GM18505 (cell line): ENCODE data around the gene GGA2.
"Not testable (repeated sequence)": the region's sequence is repeated elsewhere in the genome, so short reads cannot be mapped to it uniquely, and the experiment has no call there.

Experiments used
- ATAC-seq: cut with Tn5 transposase; IDR thresholded peaks from one replicate; pipeline ENCODE4 v1.9.1; 2021; ENCODE audit not compliant: unreplicated experiment
- POLR2A ChIP-seq: IDR thresholded peaks from 4 replicates; pipeline ENCODE4 v1.6.1; 2011; ENCODE audit warnings: borderline replicate concordance; ENCODE audit not compliant: insufficient read depth, insufficient read length; ENCODE audit errors: extremely low read depth

The GGA2 gene, protein sequence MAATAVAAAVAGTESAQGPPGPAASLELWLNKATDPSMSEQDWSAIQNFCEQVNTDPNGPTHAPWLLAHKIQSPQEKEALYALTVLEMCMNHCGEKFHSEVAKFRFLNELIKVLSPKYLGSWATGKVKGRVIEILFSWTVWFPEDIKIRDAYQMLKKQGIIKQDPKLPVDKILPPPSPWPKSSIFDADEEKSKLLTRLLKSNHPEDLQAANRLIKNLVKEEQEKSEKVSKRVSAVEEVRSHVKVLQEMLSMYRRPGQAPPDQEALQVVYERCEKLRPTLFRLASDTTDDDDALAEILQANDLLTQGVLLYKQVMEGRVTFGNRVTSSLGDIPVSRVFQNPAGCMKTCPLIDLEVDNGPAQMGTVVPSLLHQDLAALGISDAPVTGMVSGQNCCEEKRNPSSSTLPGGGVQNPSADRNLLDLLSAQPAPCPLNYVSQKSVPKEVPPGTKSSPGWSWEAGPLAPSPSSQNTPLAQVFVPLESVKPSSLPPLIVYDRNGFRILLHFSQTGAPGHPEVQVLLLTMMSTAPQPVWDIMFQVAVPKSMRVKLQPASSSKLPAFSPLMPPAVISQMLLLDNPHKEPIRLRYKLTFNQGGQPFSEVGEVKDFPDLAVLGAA

DNA sequence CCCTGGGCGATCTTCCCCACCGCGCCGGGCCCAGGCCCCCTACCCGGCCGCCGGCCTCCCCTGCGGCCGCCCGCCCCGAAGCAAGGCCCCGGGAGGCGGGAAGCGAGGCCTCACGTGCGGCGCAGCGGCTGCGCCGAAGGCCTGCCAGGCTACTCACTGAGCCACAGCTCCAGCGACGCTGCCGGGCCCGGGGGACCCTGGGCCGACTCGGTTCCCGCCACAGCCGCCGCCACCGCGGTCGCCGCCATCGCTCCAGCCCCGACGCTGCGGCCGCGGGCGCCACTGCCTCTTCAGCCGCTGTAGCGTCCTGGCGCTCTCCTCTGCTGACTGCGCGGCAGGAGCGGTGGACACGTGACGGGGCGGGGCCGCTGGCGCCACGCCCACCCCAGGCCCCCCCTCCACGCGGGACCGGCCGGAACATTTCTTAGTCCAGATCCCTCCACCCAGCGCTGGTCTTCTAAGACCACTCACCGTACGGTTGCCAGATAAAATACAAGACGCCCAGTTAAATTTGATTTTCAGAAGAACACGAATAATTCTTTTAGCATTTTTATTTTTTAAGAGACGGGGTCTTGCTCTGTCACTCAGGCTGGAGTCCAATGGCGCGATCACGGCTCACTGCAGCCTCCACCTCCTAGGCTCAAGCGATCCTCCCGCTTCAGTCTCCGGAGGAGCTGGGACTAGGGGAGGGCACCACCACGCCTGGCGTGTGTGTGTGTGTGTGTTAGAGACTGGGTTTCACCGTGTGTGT lies at the start of gene GGA2:
Gene GGA2 (minus strand): TSS at position 331 of the 751 bp plus-strand sequence. CDS start 83 bp downstream, at position 248.
- ATAC-seq = peak; percentile 75
- TF ChIP-seq POLR2A = peak; percentile 96

DNA sequence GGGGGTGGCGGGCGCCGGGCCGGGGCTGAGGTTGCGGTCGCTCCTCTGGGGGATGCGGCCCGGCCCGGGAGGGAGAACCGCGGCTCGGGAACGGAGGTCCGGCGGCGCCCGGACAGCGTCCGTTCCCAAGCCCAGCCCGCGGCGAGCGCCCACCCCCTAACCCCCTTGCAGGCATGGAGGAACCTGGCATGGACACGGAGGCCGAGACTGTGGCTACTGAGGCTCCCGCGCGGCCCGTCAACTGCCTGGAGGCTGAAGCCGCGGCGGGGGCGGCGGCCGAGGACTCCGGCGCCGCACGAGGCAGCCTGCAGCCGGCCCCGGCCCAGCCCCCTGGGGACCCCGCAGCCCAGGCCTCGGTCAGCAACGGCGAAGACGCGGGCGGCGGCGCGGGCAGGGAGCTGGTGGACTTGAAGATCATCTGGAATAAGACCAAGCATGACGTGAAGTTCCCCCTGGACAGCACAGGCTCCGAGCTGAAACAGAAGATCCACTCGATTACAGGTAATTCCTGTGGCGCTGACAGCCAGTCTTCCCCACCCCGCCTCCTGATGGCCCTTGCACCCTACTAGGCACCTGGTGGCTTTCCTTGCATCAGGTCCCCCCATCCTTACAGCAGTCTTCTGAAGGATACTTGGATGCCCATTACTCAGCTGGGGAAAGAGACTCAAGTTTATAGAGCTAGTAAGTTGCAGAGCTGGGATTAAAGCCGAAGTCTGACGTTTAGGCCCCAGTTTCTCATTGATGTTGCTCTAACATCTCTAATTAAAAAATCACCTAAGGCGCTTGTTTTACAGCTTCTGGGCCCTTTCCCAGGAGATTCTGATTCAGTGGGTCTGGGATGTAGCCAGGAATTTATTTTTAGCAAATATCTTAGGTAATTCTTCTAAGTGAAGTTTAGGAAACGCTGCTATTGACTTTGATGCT lies 47.7 kb upstream of the GGA2 start:
- peak; percentile 11 for ATAC-seq
- TF ChIP-seq POLR2A = no peak

DNA sequence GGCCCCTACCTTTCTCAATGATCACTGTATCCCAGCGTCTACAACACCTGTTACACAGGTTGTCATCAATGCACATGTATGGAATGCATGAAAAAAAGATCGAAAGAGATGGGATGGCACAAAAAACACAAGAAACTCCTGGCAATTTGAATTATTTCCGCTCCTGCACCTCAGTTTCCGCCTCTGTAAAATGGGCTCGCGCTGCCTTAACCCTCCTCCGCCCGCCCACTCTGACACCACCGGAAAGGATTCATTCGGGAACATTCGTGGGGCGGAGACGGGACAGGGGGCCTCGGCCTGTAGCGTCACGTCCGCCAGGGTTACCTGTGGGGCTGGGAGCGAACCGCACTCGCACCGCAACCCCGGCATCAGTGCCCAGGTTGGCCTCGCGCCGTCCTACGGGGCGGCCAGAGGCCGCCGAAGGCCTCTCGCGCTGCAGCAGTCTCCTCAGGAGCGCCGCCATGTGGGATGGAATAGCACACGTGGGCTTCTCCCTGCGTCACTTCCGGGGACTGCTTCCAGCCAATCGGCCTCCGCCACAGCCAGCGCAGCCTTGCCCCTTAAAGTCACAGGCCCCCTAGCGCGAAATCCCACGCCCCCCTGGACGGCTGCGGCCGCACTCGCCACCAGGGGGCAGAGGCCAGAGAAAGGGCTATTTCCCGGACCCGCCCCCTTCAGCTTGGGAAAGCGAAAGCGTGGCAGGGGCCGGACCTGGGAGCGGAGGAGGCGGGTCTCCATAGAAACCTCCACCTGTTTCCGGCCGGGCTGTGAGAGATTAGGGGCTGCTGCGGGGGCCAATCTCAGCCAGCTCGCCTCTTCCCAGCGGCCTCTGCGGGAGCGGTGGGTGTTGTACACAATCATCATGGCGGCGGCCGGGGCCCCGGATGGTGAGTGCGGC lies 46.8 kb upstream of the GGA2 start, which contains the start of the genes EARS2 and UBFD1:
Gene EARS2 (minus strand): TSS at position 470 of the 898 bp plus-strand sequence. CDS start 7 bp downstream, at position 463.
Gene UBFD1 (plus strand): TSS at position 847 of the 898 bp plus-strand sequence. CDS start 16 bp downstream, at position 863.
- peak; percentile 87 for ATAC-seq
- peak; percentile 88 for TF ChIP-seq POLR2A

DNA sequence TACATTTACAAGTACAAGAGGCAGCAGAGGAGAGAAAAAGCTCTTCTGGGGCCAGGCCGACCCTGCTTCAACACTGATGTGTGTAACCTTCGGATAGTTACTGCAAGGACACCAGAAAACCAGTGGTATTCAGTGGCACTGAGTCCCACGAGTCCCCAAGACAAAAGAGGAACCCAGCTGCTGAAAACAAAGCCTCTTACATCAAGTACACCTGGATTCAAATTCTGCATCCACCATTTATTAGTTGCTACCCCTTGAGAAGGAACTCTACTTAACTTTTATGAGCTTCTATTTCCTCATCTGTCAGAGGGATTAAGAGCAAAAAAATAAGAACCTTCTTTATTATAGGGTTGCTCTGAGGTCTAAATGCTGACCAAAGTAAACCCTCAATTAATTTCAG lies 44.2 kb upstream of the GGA2 start:
- no peak for TF ChIP-seq POLR2A
- no peak for ATAC-seq

DNA sequence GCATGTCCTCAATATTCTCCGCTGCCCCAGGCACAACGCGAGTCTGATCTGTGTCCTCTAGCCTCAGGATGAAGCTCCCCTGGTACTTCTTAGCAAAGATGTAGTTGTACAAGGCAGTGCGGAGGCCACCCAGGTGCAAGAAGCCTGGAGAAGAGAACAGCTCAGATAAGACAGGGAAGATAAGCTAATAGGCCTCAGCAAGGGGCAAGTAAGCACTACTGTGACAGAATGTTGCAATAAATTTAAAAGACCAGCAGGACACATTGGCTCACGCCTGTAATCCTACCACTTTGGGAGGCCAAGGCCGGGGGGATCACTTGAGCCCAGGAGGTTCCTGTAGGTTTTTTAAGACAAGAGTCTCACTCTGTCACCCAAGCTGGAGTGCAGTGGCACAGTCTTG lies 41.9 kb upstream of the GGA2 start:
- ATAC-seq = no peak
- TF ChIP-seq POLR2A = no peak

DNA sequence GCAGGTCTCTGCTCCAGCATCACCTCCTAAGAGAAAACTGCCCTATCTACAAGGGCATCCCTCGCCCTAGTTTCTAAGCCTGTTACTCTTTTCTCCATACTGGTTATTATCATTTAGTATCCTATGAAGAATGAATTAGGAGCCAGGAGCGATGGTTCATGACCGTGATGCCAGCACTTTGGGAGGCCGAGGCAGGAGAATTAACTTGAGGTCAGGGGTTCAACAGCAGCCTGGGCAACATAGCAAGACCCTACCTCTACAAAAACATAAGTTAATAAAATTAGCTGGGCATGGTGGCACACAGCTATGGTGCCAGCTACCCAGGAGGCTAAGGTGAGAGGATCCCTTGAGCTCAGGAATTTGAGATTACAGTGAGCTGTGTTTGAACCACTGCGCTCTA lies 39.6 kb upstream of the GGA2 start:
- no peak for TF ChIP-seq POLR2A
- no peak for ATAC-seq

DNA sequence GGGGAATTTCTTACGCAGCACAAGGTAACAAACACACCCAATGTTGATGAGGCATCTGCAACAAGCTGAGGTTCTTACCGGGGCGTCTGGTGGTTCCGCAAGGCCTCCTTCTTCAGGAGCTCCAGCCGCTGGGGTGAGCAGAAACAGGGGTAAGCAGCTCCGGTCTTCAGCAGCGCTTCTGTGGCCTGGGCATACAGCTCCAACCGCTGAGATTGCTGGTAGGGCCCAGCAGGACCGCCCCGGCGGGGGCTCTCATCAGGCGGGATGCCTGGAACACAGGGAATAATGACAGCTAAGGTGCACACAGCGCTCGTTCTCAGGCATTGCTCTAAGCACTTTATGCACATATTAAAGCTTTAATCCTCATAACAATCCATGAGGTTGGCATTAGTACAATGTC lies 34.1 kb upstream of the GGA2 start:
- ATAC-seq = no peak
- no peak for TF ChIP-seq POLR2A

DNA sequence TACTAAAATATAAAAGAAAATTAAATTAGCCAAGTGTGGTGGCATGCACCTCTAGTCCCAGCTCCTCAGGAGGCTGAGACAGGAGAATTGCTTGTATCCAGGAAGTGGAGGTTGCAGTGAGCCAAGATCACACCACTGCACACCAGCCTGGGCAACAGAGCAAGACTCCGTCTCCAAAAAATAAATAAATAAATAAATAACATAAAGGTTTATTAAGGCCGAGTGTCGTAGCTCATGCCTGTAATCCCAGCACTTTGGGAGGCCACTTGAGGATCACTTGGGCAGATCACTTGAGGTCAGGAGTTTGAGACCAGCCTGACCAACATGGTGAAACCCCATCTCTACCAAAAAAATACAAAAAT lies 30.5 kb upstream of the GGA2 start:
- not testable (repeated sequence) for ATAC-seq

DNA sequence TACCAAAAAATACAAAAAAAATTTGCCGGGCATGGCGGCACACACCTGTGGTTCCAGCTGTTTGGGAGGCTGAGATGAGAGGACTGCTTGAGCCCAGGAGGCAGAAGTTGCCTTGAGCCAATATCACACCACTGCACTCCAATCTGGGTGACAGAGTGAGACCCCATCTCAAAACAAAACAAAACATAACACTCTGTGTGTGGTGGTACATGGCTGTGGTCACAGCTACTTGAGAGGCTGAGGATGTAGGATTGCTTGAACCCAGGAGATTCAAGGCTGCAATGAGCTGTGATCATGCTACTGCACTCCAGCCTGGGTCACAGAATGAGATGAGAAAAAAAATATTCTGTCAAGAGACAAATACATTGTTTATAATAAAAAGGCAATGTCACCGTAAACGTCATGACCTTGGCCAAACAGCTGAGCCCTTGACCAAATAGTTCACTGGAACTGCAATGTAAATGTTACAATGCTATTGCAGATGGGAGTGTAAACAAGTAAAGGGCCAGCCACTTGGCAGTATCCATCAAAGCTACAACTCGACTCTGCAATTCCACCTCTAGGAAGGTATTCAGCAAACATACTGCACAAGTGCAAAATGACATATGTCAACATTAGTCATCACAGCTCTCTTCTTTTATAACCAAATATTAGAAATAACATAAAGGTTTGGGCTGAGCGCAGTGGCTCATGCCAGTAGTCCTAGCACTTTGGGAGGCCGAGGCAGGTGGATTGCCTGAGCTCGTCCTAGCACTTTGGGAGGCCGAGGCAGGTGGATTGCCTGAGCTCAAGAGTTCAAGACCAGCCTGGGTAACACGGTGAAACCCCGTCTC lies 29.9 kb upstream of the GGA2 start:
- ATAC-seq = no peak
- no peak for TF ChIP-seq POLR2A

DNA sequence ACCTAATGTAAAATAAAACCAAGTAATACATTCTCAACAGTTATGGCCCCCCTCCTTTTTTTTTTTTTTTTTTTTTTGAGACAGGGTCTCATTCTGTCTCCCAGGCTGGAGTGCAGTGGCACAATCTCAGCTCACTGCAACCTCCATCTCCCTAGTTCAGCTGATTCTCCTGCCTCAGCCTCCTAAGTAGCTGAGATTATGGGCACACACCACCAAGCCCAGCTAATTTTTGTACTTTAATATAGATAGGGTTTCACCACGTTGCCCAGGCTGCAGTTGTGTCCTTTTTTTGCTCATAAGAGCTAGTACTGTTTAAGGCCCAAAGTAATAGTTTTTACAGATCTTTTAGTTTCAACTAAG lies 28.6 kb upstream of the GGA2 start:
- ATAC-seq = no peak
- no peak for TF ChIP-seq POLR2A

DNA sequence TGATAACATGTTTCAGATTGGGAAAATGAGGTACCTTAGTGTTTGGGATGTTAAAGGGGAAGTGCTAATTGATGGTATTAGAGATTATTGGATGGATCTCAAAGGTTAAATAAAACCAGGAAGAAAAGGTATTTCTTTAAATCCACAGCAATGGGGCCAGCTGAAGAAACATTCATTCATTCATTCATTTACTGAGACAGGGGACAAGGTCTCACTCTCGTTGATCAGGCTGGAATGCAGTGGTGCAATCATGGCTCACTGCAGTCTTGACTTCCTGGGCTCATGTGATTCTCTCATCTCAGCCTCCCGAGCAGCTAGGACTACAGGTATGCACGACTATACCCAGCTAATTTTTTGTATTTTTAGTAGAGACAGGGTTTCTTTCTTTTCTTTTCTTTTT lies 27.1 kb upstream of the GGA2 start:
- ATAC-seq = no peak
- no peak for TF ChIP-seq POLR2A
